Ovary (tissue), 9 donors: ENCODE measurements around the gene NSF. TPM values are rescaled to one million over a fixed set of nuclear protein-coding genes. Genes with fewer than 3 reads are reported as not detected.

Experiments used
- DNase-seq, 5 donors: peaks; one replicate each; pipeline ENCODE4 v3.0.0-alpha.2; 2019 to 2020
- H3K27ac ChIP-seq, 2 donors: fragments of 200-600 bp; one replicate each; pipeline versions ENCODE4 v1.5.1 to v1.8.0; 2019 to 2022
- H3K27me3 ChIP-seq: fragments of 200-600 bp; one replicate; pipeline ENCODE4 v1.8.0; 2022
- H3K36me3 ChIP-seq: fragments of 200-600 bp; sonication (generic); one replicate; pipeline ENCODE4 v1.5.1; 2019
- H3K4me1 ChIP-seq: one replicate; pipeline ENCODE4 v1.8.1; 2013; ENCODE audit warnings: mild to moderate bottlenecking, moderate library complexity; ENCODE audit not compliant: insufficient read depth
- H3K4me3 ChIP-seq: fragments of 200-600 bp; sonication (generic); one replicate; pipeline ENCODE4 v1.5.1; 2017
- H3K9me3 ChIP-seq, 2 donors: fragments of 200-600 bp in 1 of 2; sonication (generic) in 1 of 2; one replicate each; pipeline versions ENCODE4 v1.5.1 to v1.8.1; 2013 to 2019; ENCODE audit warnings: mild to moderate bottlenecking in 1 of 2, moderate library complexity in 1 of 2
- CTCF ChIP-seq, 3 donors: fragments of 450-650 bp in 2 of 3; fragments of 200-600 bp in 1 of 3; IDR thresholded peaks; one replicate each; pipeline versions ENCODE4 v1.5.1 to v1.8.0; 2016 to 2022; ENCODE audit warnings: antibody characterized with exemption in 3 of 3, mild to moderate bottlenecking in 1 of 3
- EP300 ChIP-seq: sonication (generic); formaldehyde crosslinking; IDR thresholded peaks from one replicate; pipeline ENCODE4 v1.6.1; 2017; ENCODE audit warnings: antibody characterized with exemption
- POLR2A ChIP-seq: fragments of 450-650 bp; IDR thresholded peaks from one replicate; pipeline ENCODE4 v1.6.1; 2017; ENCODE audit warnings: antibody characterized with exemption, mild to moderate bottlenecking, moderate library complexity
- WGBS, 3 donors: extraction: QIAGEN DNeasy Blood & Tissue Kit in 1 of 3; methylation state at CpG; one replicate each; pipeline versions ENCODE4 v1.1.5 to v1.1.7; 2013 to 2017; 5-methylcytosine and 5-hydroxymethylcytosine counted together
- intact Hi-C, 4 donors: fragments of 100-400 bp; cut with DNase I; formaldehyde crosslinking; loops; one replicate each; pipeline versions ENCODE4 v1.11.0 to v1.15.1; 2022 to 2023
- polyA plus RNA-seq, 2 donors: library from polyadenylated mRNA; stranded (reverse); fragments of 200-250 nt in 1 of 2; fragments of 350-450 nt in 1 of 2; fragmentation: Illumina TruSeq in 1 of 2; extraction: RNeasy Lipid Tissue Mini Kit (QIAGEN cat#74804) in 1 of 2; gene quantifications; one replicate each; pipeline ENCODE4 v1.2.3, GENCODE V29; 2013 to 2014
- total RNA-seq, 7 donors: library from RNA; depleted of rRNA in 2 of 7; stranded (reverse); fragments of >200 nt in 2 of 7; fragmentation: NEBNext Ultra II Directional in 3 of 7; extraction: Animal tissue kit (Norgen Biotek cat#: 25700) in 3 of 7; gene quantifications; one replicate each; pipeline versions ENCODE4 v1.1.0 to v1.2.4, GENCODE V29; 2016 to 2023
- donor health status: DM: no; HTN: no; CAD: no; lungs with moderate emphysema.
- donor health status: DM: no; HTN: no; CAD: no.
- donor health status: Bipolar disorder and iron deficiency.
- donor health status: DM: yes; HTN: yes; CAD: no.
- donor health status: DM: no; HTN: no; CAD: no.
- donor health status: DM: yes; HTN: yes; CAD: no.

NSF gene
- total and polyA plus RNA-seq, 9 donors: 6.6 to 33.3 (median 19.6) TPM

- no peaks in the 10 kb centered on the region for H3K4me1 ChIP-seq
- no peaks in the 10 kb centered on the region for H3K27me3 ChIP-seq
- intact Hi-C loops: no loop called here
- WGBS, 3 donors: 90 to 96% (median 95%) methylated on average over 3 of the region's 3 CpGs
- no peak overlapping the region for H3K4me3 ChIP-seq
- H3K36me3 ChIP-seq: no peaks in the 10 kb centered on the region
- TF ChIP-seq EP300 (no peak), POLR2A (no peak), CTCF (IDR thresholded peaks at IDR 0.05) (no peak)
- H3K27ac ChIP-seq: no peak overlapping the region
- no peak for DNase-seq
- no peaks in the 10 kb centered on the region for H3K9me3 ChIP-seq
These were observed 154.9 kb downstream of the NSF start for GRCh38 chr17:46745376-46745775.

GRCh38 chr17:46751425-46751824 is 161.0 kb downstream of the NSF start:
- Histone ChIP-seq H3K9me3 (no peaks in the 10 kb centered on the region), H3K27ac (no peak overlapping the region), H3K4me3 (no peak overlapping the region), H3K36me3 (no peaks in the 10 kb centered on the region), H3K27me3 (no peaks in the 10 kb centered on the region), H3K4me1 (no peaks in the 10 kb centered on the region)
- 90 to 94% (median 93%) methylated on average over 4 of the region's 4 CpGs for WGBS, 3 donors
- DNase-seq: no peak
- intact Hi-C loops: no loop called here
- TF ChIP-seq CTCF (IDR thresholded peaks at IDR 0.05) (no peak), POLR2A (no peak)

GRCh38 chr17:46753776-46754175 is 163.3 kb downstream of the NSF start:
- Histone ChIP-seq H3K27ac (no peak overlapping the region), H3K36me3 (no peaks in the 10 kb centered on the region), H3K4me3 (no peak overlapping the region), H3K9me3 (no peaks in the 10 kb centered on the region), H3K4me1 (no peaks in the 10 kb centered on the region), H3K27me3 (no peaks in the 10 kb centered on the region)
- DNase-seq: no peak
- WGBS, 3 donors: 93 to 94% (median 94%) methylated on average over 3 of the region's 3 CpGs
- no peak for TF ChIP-seq EP300
- TF ChIP-seq CTCF (IDR thresholded peaks at IDR 0.05): no peak
- TF ChIP-seq POLR2A: no peak
- intact Hi-C loops: no loop called here

- DNase-seq: no peak
- intact Hi-C loops: no loop called here
- no peaks in the 10 kb centered on the region for H3K36me3 ChIP-seq
- H3K27ac ChIP-seq: no peak overlapping the region
- H3K4me1 ChIP-seq: no peaks in the 10 kb centered on the region
- no peaks in the 10 kb centered on the region for H3K27me3 ChIP-seq
- H3K4me3 ChIP-seq: no peak overlapping the region
- WGBS, 3 donors: 77 to 89% (median 85%) methylated on average over 4 of the region's 4 CpGs
- H3K9me3 ChIP-seq: no peaks in the 10 kb centered on the region
- TF ChIP-seq CTCF (IDR thresholded peaks at IDR 0.05) (no peak), EP300 (no peak), POLR2A (no peak)
These were observed 165.7 kb downstream of the NSF start for GRCh38 chr17:46756081-46756735.
